HL-60 (cell line): ENCODE measurements around the gene DIS3L2.

ENCODE experiments used
- DNase-seq, 2 experiments: peaks; one replicate each; pipeline ENCODE4 v3.0.0-alpha.2; 2010 to 2020; ENCODE audit warnings: low read depth in 1 of 2, low spot score in 1 of 2
- H3K27ac ChIP-seq: fragments of 250-450 bp; sonication (Bioruptor Pico); replicated peaks from 2 replicates; pipeline ENCODE4 v1.5.1; 2020; ENCODE audit warnings: mild to moderate bottlenecking, moderate library complexity
- H3K27me3 ChIP-seq: fragments of 250-450 bp; sonication (Bioruptor Pico); 2 replicates; pipeline ENCODE4 v1.5.1; 2021; ENCODE audit warnings: mild to moderate bottlenecking, moderate library complexity; ENCODE audit not compliant: insufficient read depth, poor library complexity, severe bottlenecking
- H3K4me3 ChIP-seq: replicated peaks from 2 replicates; pipeline ENCODE4 v1.5.1; 2011; ENCODE audit warnings: mild to moderate bottlenecking, control low read depth, low read length; ENCODE audit not compliant: insufficient read depth
- CTCF ChIP-seq: IDR thresholded peaks from one replicate; pipeline ENCODE4 v1.5.1; 2011; ENCODE audit warnings: low read length, control low read depth, inconsistent platforms; ENCODE audit not compliant: insufficient read depth
- GABPA ChIP-seq: IDR thresholded peaks from 2 replicates; pipeline ENCODE4 v1.6.1; 2012; ENCODE audit warnings: low read depth
- POLR2AphosphoS5 ChIP-seq: IDR thresholded peaks from 2 replicates; pipeline ENCODE4 v1.6.1; 2012; ENCODE audit warnings: low read depth
- REST ChIP-seq: IDR thresholded peaks from 2 replicates; pipeline ENCODE4 v1.6.1; 2012; ENCODE audit warnings: low read depth; ENCODE audit not compliant: insufficient replicate concordance
- SPI1 ChIP-seq: IDR thresholded peaks from 2 replicates; pipeline ENCODE4 v1.6.1; 2012; ENCODE audit warnings: low read depth, mild to moderate bottlenecking, borderline replicate concordance

Gene DIS3L2

DNA sequence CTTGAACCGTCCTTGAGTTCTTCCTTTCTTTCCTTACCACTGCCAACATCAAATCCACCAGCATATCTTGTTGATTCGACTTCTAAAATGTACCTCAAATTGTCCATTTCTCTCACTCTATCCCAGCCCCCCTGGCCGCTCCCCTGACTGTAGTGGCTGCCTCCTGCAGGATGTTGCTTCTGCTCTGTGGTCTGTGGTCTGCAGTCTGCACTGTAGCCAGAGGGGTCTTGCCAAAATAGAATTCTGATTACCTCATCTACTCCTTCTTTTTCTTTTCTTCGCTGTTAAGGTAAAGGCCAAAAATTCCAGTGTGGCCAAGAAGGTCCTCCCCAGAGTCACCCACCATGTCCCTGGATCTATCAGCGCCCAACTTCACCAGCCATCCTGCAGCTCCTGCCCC is 337.6 kb downstream of the DIS3L2 start:
- no peak for DNase-seq
- TF ChIP-seq POLR2AphosphoS5: no peak
- TF ChIP-seq REST: no peak
- no peak for TF ChIP-seq SPI1
- TF ChIP-seq CTCF: no peak
- TF ChIP-seq GABPA: no peak
- Histone ChIP-seq H3K27me3 (no peaks in the 10 kb centered on the region), H3K27ac (no peak overlapping the region), H3K4me3 (no peak overlapping the region)

- no peak for TF ChIP-seq CTCF
- TF ChIP-seq POLR2AphosphoS5: no peak
- no peak for TF ChIP-seq REST
- no peak for TF ChIP-seq GABPA
- no peak for TF ChIP-seq SPI1
- no peak for DNase-seq
- no peak overlapping the region for H3K27ac ChIP-seq
- no peak overlapping the region for H3K4me3 ChIP-seq
- H3K27me3 ChIP-seq: no peaks in the 10 kb centered on the region
Observed at GRCh38 chr2:232299927-232300674, 338.6 kb downstream of the DIS3L2 start.

DNA sequence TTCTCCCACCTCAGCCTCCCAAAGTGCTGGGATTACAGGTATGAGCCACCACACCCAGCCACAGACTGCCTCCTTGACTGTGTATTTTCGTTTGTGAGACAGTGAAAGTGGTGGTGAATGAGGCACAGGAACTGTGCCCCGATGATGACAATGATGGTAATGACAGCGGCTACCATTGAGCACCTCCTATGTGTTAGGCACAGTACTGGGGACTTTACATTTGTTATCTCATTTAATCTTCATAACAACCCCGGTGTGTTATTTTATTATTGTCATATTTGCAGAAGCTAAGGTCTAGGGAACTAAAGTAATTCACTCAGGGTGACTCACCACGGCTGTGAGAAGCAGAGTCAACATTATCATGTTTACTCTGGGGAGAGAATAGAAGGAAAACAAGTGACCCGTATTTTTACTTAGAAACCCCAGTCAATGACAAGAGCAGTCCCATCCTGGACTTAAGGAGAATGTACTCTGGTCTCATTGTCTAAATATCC is 339.4 kb downstream of the DIS3L2 start:
- DNase-seq: no peak
- Histone ChIP-seq H3K4me3 (no peak overlapping the region), H3K27me3 (no peaks in the 10 kb centered on the region), H3K27ac (no peak overlapping the region)
- no peak for TF ChIP-seq CTCF
- TF ChIP-seq POLR2AphosphoS5: no peak
- no peak for TF ChIP-seq GABPA
- TF ChIP-seq SPI1: no peak
- TF ChIP-seq REST: no peak
